Glomerular visceral epithelial cell (primary cell): ENCODE results near the gene CDK5.
"Not testable (repeated sequence)": the region's sequence is repeated elsewhere in the genome, so short reads cannot be mapped to it uniquely, and the experiment has no call there.

ENCODE experiments used
- DNase-seq: peaks from one replicate; pipeline ENCODE4 v3.0.0-alpha.2; 2016; ENCODE audit errors: extremely low spot score

CDK5 gene

DNA sequence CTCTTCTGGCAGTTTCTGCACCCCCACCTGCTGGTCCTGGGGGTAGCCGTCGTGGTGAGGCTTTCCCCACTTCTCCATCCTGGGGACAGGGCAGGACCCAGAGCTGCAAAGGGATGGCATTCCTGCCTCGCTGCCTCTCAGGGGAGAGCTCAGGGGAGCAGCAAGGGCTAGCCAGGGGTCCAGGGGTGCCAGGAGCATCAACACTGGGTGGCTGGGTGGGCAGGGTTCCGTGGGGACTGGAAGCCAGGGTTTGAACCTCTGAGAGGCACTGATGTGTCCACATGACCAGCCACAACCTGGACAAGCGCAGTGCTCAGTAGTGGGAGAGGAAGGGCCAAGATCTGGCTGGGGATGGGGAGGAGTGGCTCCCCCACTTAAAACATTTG is 23.8 kb downstream of the CDK5 start:
- no peak for DNase-seq

DNA sequence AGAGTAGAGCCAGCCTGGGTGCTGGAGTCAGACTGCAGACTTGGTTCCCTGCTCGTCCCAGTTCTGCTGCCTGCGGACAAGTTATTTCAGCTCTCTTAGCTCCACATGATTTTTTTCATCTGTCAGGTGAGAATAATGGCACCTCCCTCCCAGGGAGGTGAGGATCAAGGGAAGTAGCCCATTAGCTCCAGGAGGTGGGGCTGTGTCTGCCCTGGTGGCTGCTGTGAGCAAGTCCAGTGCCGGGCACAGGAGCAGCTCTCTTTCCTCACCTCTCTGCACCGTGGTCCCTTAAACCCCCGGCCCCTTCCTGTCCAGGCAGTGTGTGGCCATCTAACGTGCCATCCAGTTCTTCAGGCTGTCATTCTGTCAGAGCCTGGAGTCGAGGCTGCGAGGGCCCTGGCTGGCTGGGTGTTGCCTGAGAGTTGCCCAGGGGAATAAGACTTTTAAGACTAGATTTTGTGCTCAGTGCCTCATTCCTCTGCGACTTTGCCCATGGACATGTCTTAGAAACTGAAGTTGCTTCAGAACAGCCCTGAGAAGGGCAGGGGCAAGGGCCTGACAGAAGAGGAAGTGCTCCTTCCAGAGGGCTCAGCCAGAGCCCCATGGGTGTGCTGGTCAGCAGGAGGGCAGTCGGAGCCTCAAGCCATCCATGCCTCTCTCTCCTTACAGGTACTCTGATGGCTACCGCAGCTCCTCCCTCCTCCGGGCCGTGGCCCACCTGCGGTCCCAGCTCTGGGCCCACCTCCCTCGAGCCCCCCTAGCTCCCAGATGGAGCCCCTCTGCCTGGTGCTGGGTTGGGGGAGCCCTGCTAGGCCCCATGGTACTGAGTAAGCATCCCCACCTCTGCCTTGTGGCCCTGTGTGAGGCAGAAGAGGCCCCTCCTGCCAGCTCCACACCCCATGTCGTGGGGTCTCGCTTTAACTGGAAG is 24.5 kb downstream of the CDK5 start:
- no peak for DNase-seq

DNA sequence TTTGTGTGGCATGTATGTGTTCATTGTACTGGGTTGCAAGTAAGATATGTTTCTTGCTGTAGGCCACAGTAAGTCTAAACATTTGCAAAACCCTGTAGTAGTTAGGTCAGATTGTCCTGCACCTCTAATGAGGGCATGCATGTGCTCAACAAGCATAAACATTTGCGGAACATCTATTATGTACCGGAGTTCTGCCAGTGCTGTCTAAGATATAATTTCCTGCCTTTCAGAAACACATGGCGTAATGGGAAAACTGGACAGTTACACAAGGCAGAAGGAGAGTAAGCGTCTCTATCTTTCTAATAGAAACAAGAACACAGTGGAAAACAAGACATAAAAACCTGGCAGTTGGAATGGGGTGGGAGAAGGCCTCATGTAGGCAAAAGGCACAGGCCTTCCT is 26.7 kb downstream of the CDK5 start:
- DNase-seq: no peak

DNA sequence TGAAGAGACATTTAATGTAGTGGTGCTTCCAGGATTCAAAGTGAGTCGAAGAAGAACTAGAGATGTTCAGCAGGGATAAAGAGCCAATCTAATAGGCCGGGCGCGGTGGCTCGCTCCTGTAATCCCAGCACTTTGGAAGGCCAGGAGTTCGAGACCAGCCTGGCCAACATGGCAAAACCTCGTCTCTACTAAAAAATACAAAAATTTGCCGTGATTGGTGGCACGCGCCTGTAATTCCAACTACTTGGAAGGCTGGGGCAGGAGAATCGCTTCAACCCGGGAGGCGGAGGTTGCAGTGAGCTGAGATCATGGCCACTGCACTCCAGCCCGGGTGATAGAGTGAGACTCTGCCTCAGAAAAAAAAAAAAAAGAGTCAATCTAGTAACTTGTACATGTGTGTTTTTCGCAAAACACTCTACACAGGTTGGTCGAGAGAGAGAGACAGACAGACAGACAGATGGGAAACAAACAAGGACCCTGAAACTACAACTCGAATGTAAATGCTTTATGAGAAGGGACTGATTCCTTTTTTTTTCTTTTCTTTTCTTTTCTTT is 28.7 kb downstream of the CDK5 start:
- DNase-seq: no peak

DNA sequence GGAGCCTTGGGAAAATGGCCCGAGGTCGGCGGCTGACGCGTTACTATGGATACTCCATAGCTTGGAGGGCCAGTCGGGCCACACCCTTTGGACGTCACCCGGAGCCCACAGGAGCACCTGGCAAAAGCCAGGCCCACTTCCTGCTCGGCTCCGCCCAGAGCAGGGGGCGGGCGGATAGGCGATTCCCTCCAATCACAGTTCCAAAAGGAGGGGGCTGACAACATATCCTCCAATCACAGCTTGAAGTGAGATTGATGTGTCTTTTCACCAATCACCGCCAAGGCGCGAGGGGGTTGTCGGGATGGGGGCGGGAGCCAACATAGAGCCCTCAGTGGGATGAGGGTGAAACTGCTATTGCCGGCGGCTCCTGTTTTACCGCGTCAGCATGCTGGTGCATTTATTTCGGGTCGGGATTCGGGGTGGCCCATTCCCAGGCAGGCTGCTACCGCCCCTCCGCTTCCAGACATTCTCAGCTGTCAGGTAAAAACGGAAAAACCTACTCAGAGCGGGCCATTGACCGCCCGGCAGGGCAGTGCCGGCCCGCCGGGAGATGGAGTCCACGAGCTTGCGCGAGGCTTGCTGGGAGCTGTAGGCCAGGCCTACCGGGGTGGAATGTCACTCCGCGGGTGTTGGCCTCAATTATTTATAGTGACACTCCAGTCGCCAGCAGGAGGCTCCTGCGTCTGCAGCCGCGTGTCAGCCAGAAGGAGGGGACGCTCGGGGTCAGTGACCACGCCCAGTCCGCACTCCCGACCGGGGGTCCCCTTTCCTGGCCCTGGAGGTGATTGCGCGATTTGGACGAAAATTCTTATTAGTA is 29.4 kb downstream of the CDK5 start, which contains the start of gene ABCB8:
TSS of gene ABCB8 (plus strand) at position 320 of the 817 bp plus-strand sequence. CDS start at position 386, 66 bp downstream.
- DNase-seq: peak; percentile 99

DNA sequence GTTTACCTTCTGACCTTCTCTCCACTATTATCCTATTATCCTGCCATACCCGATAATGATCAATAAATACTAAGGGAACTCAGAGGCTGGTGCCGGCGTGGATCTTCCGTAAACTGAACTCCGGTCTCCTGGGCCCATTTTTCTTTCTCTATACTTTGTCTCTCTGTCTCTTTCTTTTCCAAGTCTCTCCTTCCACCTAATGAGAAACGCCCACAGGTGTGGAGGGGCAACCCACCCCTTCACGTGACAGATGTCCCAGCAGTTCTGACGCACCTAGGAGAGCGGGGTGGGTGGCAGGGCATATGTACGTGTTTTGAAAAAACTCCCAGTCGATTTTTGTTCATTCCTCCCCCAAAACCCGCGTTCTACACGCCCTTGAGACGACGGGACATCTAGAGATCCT is 30.0 kb downstream of the CDK5 start:
- DNase-seq: not testable (repeated sequence)

DNA sequence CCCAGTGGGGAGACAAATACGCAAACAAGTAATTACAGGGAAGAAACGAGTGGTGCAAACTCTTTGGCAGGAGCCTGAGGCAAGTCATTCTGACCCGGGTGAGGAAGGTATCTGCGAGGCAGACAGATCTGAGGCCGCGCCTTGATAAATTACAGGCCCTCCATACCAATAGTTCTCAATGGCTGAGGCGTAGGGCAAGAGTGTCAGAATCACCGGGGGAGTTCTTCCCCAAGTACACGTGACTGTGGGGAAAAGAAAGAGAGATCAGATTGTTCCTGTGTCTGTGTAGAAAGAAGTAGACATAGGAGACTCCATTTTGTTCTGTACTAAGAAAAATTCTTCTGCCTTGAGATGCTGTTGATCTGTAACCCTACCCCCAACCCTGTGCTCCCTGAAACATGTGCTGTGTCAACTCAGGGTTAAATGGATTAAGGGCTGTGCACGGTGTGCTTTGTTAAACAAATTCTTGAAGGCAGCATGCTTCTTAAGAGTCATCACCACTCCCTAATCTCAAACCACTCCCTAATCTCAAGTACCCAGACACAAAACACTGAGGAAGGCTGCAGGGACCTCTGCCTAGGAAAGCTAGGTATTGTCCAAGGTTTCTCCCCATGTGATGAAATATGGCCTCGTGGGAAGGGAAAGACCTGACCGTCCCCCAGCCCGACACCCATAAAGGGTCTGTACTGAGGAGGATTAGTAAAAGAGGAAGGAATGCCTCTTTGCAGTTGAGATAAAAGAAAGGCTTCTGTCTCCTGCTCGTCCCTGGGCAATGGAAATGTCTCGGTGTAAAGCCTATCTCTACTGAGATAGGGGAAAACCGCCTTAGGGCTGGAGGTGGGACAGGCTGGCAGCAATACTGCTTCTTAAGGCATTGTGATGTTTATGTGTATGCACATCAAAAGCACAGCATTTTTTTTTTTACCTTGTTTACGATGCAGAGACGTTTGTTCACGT is 30.6 kb downstream of the CDK5 start:
- not testable (repeated sequence) for DNase-seq

DNA sequence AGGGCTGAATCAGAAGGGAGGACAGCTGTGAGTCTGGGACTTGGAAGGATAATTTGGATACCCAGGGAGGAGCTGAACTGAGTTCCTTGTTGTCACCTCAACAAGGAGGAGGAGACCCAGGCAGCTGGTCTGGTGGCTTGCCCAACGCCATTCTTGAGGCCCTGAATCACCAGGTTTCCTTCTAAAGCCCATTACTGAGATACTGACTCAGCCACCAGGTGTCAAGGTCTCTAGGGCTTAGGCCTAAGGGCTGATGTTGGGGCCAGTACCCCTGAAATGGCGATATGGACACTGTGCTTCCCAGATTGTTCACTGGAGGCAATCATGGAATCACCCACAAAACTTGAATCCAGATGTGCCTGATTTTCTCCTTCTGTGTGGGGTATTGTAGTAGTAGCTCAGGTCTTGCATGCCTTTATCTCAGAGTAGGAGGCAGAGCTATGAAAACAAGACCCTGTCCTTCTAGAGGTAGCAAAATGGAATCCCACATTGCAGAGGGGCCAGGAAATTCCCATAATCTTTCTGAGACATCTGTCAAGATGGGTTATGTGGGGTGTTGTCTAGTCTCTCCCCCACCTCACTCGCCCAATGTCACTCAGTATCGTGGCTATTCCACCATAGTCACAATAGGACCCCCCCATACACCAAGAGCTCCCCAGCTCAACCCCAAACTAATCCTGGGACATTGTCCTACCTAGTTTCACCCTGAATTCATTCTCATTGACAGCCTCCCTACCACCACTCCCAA is 31.6 kb downstream of the CDK5 start:
- peak; percentile 26 for DNase-seq

DNA sequence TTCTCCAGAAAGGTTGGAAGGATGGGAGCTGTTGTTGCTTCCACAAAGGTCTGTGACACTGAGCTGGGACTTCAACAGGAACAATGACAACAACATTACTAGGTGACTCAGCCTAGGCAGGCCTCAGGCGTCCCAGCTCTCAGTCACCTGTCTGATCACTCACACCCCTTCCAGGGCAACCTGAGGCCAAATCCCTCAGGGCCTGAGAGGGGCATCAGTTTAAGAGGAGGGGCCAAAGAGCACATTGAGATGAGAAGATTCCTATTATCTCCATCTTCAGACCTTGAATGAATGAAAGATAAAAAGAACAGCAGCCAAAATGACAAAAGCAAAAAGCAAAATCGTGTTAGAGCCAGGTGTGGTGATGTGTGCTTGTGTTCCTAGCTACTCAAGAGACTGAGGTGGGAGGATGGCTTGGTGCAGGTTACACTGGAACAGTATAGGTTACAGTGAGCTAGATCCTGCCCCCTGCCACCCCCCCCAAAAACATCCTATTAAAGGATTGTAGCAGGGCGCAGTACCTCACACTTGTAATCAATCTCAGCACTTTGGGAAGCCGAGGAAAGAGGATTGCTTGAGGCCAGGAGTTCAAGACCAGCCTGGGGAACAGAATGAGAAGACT is 33.2 kb downstream of the CDK5 start, which contains the start of gene ATG9B:
TSS of gene ATG9B (minus strand) at position 60 of the 622 bp plus-strand sequence. CDS start 71 bp downstream, outside the sequence.
- DNase-seq: no peak

DNA sequence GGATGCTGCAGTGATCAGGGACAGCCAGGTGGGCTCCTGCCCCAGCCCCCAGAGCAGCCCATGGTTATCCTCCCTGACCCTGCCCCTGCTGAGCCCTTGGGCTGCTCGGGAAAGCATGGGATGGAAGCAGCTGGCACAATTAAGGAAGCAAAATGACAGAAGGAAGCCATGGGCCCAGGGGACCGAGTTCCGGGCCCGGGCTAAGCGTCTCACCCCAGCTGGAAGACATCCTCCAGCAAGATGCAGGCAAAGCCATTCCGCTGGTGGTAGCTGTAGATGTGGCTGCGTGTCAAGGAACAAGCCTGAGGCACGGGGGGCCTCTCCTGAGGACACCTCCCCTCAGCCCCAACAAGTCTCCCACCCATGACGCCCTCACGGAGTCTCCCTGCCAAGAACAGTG is 34.5 kb downstream of the CDK5 start:
- no peak for DNase-seq

DNA sequence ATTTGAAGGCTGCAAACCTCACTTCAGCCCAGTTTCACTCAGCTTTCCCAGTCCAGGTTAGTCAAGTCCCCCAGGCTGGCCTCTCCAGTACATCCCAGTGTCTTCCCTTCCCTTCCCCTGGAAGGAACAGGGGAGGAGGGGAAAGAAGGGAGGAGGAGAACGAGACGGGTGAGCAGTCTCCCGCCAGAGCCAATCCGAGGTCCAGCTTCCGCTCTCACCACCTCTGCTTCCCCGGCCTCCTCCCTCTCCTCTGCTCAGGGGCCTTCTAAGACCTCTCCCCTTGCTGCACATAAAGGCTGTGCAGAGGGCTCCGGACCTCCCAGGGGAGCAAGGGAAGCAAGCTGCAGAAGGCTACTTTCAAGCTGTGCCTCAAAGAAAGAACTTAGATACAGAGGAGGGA is 37.5 kb downstream of the CDK5 start:
- no peak for DNase-seq

DNA sequence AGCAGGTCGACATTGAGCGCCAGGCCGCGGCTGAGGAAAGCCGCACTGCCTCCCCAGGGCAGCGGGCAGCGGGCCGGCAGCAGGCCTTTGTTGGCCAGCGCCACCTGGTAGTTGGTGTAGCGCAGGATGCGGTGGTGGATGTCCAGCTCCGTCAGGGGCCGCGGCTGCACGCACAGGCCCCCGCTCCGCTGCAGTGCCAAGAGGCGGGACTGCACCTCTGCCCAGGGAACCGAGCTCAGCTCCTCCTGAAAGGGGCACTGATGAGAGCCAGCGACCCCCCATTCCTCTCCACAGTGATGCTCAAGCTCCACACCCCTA is 38.6 kb downstream of the CDK5 start:
- no peak for DNase-seq

DNA sequence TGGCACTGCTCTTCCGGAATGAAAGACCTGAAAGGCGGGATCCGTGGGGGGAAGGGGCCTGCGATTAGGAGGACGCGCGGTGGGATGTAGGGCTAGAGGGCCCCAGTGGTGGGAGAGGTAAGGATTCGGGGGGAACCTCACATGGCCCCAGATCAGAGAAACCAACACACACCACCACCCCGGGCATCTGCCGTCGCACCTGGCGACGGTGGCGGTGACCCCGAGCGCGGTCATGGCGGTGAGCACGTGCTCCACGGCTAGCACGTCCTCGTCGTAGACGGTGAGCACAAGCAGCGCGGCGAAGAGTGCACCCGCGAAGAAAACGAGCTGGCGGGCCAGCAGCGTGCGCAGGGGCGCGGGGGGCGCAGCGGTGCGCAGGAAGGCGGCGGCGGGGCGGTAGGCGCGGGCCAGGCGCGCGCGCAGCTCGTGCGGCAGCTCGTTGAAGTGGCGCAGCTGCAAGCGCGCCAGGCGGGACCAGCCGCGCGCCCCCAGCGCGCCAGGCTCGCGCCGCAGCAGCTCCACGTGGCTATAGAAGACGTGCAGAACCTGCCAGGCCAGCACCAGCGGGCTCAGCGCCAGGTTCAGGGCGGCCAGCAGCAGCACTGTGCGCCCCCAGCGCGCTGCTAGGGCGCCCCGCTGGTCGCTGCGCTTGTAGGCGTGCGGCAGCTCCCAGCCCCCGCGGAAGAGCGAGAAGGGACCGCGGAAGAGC is 39.1 kb downstream of the CDK5 start:
- DNase-seq: no peak

DNA sequence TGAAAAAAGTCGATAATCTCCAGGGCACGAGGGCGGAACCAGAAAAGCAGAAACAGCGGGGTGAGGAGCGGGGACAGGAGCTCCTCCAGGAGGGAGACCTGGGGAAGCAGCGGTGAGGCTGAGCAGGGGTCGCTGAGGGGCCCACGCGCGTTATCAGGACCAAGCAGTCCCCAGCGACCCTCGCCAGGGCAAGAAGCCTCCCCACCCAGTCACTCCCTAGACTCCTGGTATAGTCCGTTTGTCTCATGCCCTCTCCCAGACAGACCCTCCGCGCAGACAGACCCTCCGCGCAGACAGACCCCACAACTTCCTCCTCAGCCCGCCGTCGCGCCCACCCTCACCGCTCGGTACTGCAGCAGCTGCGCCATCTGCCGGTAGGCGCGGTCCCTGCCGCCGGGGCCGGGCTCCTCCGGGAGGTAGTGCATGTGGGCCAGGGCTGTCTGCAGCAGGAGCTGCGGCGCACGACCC is 39.7 kb downstream of the CDK5 start:
- peak; percentile 42 for DNase-seq

DNA sequence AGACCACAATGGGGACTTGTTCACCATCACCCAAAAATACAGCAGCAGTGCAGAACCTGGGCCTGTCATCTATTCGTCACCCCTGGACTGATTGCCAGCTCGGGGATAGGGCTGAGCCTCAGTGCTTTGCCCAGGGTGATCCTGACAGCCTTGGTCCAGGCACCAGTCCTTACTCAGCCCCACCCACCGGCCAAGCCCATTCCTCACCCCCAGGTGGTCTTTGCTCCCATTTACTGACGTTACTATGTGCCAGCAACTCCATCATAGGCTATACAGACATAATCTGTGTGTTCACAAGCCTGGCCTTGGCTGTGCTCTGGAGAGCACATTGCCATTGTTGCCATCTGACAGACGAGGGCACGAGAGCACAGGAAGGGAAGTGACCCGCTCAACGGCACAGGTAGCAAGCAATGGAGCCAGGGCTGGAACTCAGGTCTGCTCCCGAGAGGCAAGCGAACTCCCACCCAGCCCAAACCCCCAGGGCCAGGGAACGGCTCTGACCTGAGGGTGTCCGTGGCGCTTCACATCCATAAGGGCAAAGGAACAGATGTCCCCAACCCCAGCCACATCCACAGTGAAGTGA is 40.2 kb downstream of the CDK5 start:
- no peak for DNase-seq

DNA sequence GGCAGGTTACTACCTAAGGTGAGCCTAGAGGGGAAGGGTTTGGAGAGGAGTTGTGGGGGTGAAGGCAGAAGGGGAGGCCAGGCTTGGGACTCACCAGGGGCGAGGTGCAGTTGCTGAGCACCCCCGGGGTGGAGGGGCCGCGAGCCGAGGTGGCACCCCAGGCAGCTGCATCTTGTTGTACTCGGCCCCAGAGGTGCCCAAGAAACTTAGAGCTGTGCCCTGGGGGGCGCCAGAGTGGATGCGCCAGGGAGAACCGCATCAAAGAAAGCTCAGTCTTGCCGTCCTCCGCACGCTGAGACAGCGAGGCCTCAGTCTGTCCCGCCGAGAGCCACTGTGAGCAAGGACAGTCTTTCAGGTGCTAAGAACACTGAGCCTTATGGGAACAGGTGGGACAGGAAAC is 40.8 kb downstream of the CDK5 start:
- DNase-seq: no peak

DNA sequence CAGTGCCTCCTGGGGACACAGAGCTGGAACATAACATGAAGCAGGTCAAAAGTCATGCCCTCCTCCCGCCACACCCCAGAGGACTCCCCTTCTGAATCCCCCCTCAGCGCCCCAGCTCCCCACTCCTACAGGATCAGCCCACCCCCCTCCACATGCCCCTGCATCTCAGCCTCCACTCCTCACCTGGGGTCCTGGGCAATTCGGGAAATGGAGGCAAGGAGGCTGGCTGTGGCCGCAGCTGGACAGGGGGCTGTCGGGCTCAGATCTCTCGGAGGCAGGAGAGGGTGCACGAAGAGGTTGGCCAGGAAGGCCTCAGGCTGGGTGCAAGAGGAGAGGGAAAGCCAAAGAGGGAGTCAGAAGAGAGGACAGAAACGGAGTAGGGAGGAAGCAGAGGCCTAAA is 41.2 kb downstream of the CDK5 start:
- no peak for DNase-seq

DNA sequence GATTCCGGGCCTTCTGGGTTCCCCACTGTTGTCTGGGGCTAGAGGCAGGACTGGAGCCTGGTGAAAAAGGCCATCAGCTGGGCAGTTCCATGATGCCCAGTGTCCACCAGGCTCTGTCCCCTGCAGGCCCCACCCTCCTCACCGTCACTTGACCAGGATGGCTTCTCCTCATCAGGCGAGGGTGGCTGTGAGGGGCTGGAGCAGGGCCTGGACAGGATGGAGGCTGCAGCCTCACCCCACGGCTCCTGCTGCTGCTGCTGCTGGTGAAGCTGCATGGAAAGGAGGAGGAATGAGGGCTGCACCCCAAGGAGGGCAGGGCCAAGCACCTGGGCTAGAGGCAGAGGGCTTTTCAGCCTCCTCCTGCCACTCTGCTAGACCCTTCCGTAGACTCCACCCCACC is 41.7 kb downstream of the CDK5 start:
- no peak for DNase-seq

DNA sequence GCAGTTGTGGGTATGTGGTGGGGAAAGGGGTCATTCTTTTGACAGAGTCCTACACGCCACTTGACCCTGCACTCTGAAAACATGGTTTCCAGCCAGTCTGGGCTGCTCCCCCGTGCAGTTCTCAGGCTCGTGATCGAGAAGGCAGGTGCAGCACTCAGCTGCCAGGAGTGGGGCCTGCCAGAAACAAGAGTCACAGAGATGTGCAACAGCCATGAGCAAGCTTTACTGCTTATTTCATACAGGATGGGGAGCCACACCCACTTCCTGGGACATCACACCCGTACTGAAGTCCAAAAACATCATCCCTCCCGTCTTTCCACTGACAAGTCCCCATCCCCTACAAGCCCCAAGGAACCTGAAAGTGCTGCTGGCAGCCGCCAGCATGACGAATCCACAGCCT is 42.7 kb downstream of the CDK5 start:
- DNase-seq: no peak
